ENCODE data around the gene COBL. TPM values are rescaled to one million over a fixed set of nuclear protein-coding genes. Genes with fewer than 3 reads are reported as not detected.

COBL gene
- total RNA-seq, 4 donors from 2014 or later = 14.3 to 19.3 (median 15.9) TPM

- Histone ChIP-seq H3K4me3 (replicated peaks in 1 of 3) (no peak overlapping the region), H3K27me3 (no peaks in the 10 kb centered on the region), H3K4me1 (no peaks in the 10 kb centered on the region), H3K36me3 (no peaks in the 10 kb centered on the region), H3K27ac (no peak overlapping the region), H3K9me3 (no peaks in the 10 kb centered on the region)
- WGBS, 2 donors = 71 to 76% methylated on average over 2 of the region's 2 CpGs
- TF ChIP-seq POLR2A (IDR thresholded peaks at IDR 0.05) = no peak
- TF ChIP-seq CTCF (IDR thresholded peaks at IDR 0.05) = no peak
- intact Hi-C loops (cut with DNase I) = no loop called here
- DNase-seq = no peak
These were observed 181.0 kb downstream of the COBL start for GRCh38 chr7:51135576-51135975.

GRCh38 chr7:51134013-51134441 lies 182.6 kb downstream of the COBL start:
- no peaks in the 10 kb centered on the region for H3K27me3 ChIP-seq
- H3K4me3 ChIP-seq (replicated peaks in 1 of 3) = no peak overlapping the region
- TF ChIP-seq CTCF (IDR thresholded peaks at IDR 0.05) (no peak), POLR2A (IDR thresholded peaks at IDR 0.05) (no peak)
- no peak overlapping the region for H3K27ac ChIP-seq
- H3K4me1 ChIP-seq = no peaks in the 10 kb centered on the region
- H3K9me3 ChIP-seq = no peaks in the 10 kb centered on the region
- WGBS, 2 donors = 73 to 86% methylated on average over 4 of the region's 4 CpGs
- no peak for DNase-seq
- intact Hi-C loops (cut with DNase I) = no loop called here
- H3K36me3 ChIP-seq = no peaks in the 10 kb centered on the region

- H3K4me1 ChIP-seq = no peaks in the 10 kb centered on the region
- H3K27me3 ChIP-seq = no peaks in the 10 kb centered on the region
- 72 to 75% methylated on average over 3 of the region's 3 CpGs for WGBS, 2 donors
- H3K9me3 ChIP-seq = no peaks in the 10 kb centered on the region
- H3K4me3 ChIP-seq (replicated peaks in 1 of 3) = no peak overlapping the region
- H3K36me3 ChIP-seq = no peaks in the 10 kb centered on the region
- no peak overlapping the region for H3K27ac ChIP-seq
- DNase-seq = no peak
- intact Hi-C loops (cut with DNase I) = no loop called here
- no peak for TF ChIP-seq POLR2A (IDR thresholded peaks at IDR 0.05)
These were observed 183.9 kb downstream of the COBL start for GRCh38 chr7:51132661-51133060.

GRCh38 chr7:51129527-51130472 lies 186.8 kb downstream of the COBL start:
- no peaks in the 10 kb centered on the region for H3K36me3 ChIP-seq
- intact Hi-C loops (cut with DNase I) = no loop called here
- no peaks in the 10 kb centered on the region for H3K4me1 ChIP-seq
- TF ChIP-seq CTCF (IDR thresholded peaks at IDR 0.05) = no peak
- WGBS, 2 donors = 80 to 82% methylated on average over 8 of the region's 8 CpGs
- H3K27me3 ChIP-seq = no peaks in the 10 kb centered on the region
- H3K4me3 ChIP-seq (replicated peaks in 1 of 3) = no peak overlapping the region
- no peaks in the 10 kb centered on the region for H3K9me3 ChIP-seq
- no peak for DNase-seq
- H3K27ac ChIP-seq = no peak overlapping the region

GRCh38 chr7:51128545-51129435 lies 187.8 kb downstream of the COBL start:
- intact Hi-C loops (cut with DNase I) = no loop called here
- no peak for TF ChIP-seq POLR2A (IDR thresholded peaks at IDR 0.05)
- no peak for TF ChIP-seq CTCF (IDR thresholded peaks at IDR 0.05)
- H3K4me1 ChIP-seq = no peaks in the 10 kb centered on the region
- 90 to 92% methylated on average over 13 to 16 of the region's 16 CpGs for WGBS, 2 donors
- H3K27ac ChIP-seq = no peak overlapping the region
- no peak overlapping the region for H3K4me3 ChIP-seq (replicated peaks in 1 of 3)
- no peaks in the 10 kb centered on the region for H3K9me3 ChIP-seq
- no peaks in the 10 kb centered on the region for H3K27me3 ChIP-seq
- no peak for DNase-seq
- no peaks in the 10 kb centered on the region for H3K36me3 ChIP-seq
